ENCODE results near the gene SULT1C4.

The SULT1C4 gene

DNA sequence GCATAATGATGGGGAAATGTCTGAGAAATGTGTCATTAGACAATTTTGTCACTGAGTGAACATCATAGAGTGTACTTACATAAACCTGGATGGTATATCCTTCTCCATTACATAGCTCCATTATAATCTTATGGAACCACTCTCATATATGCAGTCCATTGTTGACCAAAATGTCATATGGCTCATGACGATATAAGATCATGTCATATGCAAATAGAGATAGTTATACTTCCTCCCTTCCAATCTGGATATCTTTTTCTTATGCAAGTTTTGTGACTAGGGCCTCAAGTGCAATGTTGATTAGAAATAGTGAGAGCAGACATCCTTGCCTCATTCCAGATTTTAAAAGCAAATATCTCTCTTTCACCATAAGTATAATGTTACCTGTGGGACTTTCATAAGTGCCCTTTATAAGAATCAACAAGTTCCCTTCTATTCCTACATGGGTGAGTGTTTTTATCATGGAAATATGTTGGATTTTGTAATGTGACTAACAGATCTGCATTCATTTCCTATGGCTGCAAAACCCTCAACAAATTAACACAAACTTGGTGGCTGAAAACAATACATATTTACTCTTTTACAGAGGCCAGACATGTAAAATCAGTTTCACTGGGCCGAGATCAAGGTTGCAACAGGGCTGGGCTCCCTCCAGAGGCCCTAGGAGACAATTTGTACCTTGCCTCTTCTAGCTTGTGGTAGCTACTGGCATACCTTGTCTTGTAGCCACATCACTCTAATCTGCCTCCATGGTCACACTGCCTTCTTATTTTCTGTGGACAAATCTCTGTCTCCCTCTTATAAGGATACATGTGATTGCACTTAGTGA, 21.6 kb upstream of the SULT1C4 start:
- TF ChIP-seq FOXP2 (optimal IDR thresholded peaks at IDR 0.05; ENCODE audit: borderline replicate concordance, extremely low read depth, extremely low read length, insufficient read depth) (no peak), SIN3A (IDR thresholded peaks at IDR 0.05; ENCODE audit: borderline replicate concordance, insufficient read depth, low read length) (no peak)

DNA sequence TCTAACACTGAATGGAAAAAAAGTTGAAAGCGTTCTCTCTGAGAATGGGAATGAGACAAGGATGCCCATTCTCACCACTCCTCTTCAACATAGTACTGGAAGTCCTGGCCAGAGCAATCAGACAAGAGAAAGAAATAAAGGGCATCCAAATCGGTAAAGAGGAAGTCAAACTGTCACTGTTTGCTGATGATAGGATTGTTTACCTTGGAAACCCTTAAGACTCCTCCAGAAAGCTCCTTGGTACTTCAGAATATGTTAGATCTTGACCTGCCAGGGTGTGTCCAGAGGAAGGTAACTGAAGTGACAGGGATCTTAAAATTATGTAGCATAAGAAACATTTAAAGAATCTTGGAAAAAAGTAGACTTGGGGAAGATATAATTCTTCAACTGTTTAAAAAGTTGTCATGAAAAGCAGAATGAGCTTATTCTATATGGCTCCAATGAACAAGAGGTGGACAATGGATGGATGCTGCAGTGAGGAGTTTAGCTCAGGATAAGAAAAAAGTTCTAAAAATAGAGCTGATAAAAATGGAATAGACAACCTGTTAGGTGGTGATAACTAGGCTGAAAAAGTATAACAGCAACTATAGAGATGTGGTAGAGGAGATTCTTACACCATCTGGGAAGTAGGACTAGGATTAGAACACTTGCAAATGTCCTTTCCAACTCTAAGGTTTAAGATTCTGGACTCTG, 16.8 kb upstream of the SULT1C4 start:
- TF ChIP-seq SIN3A (IDR thresholded peaks at IDR 0.05; ENCODE audit: borderline replicate concordance, insufficient read depth, low read length): no peak
- TF ChIP-seq TAF1 (IDR thresholded peaks at IDR 0.05; ENCODE audit: borderline replicate concordance, insufficient read depth, low read length): no peak
- no peak for TF ChIP-seq FOXP2 (optimal IDR thresholded peaks at IDR 0.05; ENCODE audit: borderline replicate concordance, extremely low read depth, extremely low read length, insufficient read depth)
- no peak for TF ChIP-seq POLR2AphosphoS5 (IDR thresholded peaks at IDR 0.05; ENCODE audit: low read depth, low read length)
- TF ChIP-seq, protein P1, sequence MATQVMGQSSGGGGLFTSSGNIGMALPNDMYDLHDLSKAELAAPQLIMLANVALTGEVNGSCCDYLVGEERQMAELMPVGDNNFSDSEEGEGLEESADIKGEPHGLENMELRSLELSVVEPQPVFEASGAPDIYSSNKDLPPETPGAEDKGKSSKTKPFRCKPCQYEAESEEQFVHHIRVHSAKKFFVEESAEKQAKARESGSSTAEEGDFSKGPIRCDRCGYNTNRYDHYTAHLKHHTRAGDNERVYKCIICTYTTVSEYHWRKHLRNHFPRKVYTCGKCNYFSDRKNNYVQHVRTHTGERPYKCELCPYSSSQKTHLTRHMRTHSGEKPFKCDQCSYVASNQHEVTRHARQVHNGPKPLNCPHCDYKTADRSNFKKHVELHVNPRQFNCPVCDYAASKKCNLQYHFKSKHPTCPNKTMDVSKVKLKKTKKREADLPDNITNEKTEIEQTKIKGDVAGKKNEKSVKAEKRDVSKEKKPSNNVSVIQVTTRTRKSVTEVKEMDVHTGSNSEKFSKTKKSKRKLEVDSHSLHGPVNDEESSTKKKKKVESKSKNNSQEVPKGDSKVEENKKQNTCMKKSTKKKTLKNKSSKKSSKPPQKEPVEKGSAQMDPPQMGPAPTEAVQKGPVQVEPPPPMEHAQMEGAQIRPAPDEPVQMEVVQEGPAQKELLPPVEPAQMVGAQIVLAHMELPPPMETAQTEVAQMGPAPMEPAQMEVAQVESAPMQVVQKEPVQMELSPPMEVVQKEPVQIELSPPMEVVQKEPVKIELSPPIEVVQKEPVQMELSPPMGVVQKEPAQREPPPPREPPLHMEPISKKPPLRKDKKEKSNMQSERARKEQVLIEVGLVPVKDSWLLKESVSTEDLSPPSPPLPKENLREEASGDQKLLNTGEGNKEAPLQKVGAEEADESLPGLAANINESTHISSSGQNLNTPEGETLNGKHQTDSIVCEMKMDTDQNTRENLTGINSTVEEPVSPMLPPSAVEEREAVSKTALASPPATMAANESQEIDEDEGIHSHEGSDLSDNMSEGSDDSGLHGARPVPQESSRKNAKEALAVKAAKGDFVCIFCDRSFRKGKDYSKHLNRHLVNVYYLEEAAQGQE (IDR thresholded peaks at IDR 0.05; ENCODE audit: insufficient read depth in 1 of 2, low read depth in 2 of 2, low read length in 2 of 2): no peak

DNA sequence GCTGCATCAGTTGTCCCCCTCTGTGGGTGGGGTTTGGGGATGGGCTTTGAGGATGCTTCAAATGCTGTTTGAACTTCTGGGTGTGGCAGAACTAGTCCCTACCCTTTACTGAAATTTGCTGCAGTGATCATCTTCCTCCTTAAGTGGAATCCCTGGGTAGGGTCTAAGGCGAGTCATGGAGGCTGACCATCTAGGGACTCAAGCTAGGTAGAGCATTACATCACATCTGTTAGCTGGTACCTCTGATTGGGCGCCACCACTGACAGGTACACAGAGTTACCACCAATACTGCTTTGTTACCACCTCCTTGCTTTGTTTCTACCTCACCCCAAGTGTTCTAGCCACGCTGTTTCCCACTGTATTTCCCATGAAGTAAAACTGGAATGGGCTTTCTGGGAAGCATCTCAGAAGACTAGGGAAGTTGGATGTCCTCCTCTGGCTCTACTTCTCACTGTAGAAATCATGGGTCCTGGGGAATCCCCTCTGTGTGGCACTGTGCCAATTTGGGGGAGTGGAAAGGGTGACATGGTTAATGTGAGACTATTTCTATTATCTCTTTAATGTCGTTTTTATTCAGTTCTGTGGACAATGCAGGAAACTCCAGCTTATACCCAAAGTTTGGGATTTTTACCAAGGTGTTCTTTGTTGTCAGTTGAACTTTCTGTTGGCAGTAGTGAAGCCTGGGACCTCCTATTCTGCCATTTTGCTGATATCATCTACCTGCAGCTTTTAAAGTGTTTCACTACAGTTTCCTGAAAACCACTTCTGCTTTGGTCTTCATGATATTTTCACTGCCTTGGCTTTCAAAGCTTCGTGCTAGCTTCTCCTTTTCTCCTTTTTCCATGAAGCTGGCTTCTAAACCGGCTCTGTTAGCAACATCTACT, 14.5 kb upstream of the SULT1C4 start:
- no peak for TF ChIP-seq SIN3A (IDR thresholded peaks at IDR 0.05; ENCODE audit: borderline replicate concordance, insufficient read depth, low read length)
- TF ChIP-seq TAF1 (IDR thresholded peaks at IDR 0.05; ENCODE audit: borderline replicate concordance, insufficient read depth, low read length): no peak
- TF ChIP-seq POLR2AphosphoS5 (IDR thresholded peaks at IDR 0.05; ENCODE audit: low read depth, low read length): no peak
- TF ChIP-seq, protein P1 (IDR thresholded peaks at IDR 0.05; ENCODE audit: insufficient read depth in 1 of 2, low read depth in 2 of 2, low read length in 2 of 2): no peak
- TF ChIP-seq FOXP2 (optimal IDR thresholded peaks at IDR 0.05; ENCODE audit: borderline replicate concordance, extremely low read depth, extremely low read length, insufficient read depth): no peak

DNA sequence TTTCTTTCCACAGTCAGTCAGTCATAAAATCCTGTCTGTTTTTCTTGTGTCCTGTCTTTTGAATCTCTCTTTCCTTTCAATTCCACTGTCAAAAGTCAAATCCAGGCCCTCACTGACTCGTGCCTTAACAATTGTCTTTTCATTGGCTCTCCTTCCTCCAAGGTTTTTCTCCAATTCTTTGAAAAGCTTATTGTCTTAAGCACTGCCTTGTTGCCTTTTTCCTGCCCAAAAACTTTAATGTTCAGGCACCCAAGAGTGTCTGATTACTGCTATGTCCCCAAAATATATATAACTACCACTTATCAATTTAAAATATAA, 13.9 kb upstream of the SULT1C4 start:
- TF ChIP-seq, protein P1 (IDR thresholded peaks at IDR 0.05; ENCODE audit: insufficient read depth in 1 of 2, low read depth in 2 of 2, low read length in 2 of 2): no peak
- TF ChIP-seq TAF1 (IDR thresholded peaks at IDR 0.05; ENCODE audit: borderline replicate concordance, insufficient read depth, low read length): no peak
- TF ChIP-seq POLR2AphosphoS5 (IDR thresholded peaks at IDR 0.05; ENCODE audit: low read depth, low read length): no peak
- TF ChIP-seq FOXP2 (optimal IDR thresholded peaks at IDR 0.05; ENCODE audit: borderline replicate concordance, extremely low read depth, extremely low read length, insufficient read depth): no peak
- TF ChIP-seq SIN3A (IDR thresholded peaks at IDR 0.05; ENCODE audit: borderline replicate concordance, insufficient read depth, low read length): no peak

DNA sequence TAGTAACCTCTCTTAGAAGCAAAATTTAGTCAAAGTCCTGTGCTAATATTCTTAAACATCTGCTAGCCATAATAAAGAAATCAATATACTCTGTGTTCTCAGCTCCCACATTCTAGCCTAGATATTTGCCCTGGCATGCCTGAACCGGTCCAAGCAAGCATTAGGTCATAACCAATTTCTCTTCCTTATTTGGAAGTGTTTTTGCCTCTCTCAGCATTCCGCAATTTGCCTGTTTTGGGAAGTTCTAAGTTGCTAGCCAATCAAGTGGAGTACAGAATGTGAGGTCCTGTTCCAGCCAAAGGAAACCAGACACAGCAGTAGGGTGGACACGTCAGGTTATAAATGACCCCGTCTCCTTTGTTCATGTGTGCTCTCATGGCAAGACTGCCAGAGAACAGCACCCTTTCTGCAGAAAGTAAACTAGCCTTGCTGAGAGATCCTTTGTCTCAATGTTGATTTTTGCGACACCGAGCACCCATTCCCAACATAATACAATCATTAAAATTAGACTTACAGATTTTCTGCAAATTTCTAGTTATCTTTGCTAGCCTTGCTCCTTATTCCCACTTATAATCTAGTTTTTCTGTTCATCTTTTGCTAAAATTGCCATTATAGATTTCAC, 13.0 kb upstream of the SULT1C4 start:
- TF ChIP-seq POLR2AphosphoS5 (IDR thresholded peaks at IDR 0.05; ENCODE audit: low read depth, low read length): no peak
- TF ChIP-seq, protein P1 (IDR thresholded peaks at IDR 0.05; ENCODE audit: insufficient read depth in 1 of 2, low read depth in 2 of 2, low read length in 2 of 2): no peak
- no peak for TF ChIP-seq FOXP2 (optimal IDR thresholded peaks at IDR 0.05; ENCODE audit: borderline replicate concordance, extremely low read depth, extremely low read length, insufficient read depth)
- no peak for TF ChIP-seq SIN3A (IDR thresholded peaks at IDR 0.05; ENCODE audit: borderline replicate concordance, insufficient read depth, low read length)
- no peak for TF ChIP-seq TAF1 (IDR thresholded peaks at IDR 0.05; ENCODE audit: borderline replicate concordance, insufficient read depth, low read length)

Measured in PFSK-1 (cell line).